Right renal cortex interstitium (tissue), 3 donors: ENCODE results near the gene TSPAN17. TPM values are rescaled to one million over a fixed set of nuclear protein-coding genes. Genes with fewer than 3 reads are reported as not detected.

Experiments used
- DNase-seq, 3 donors: peaks; one replicate each; pipeline ENCODE4 v3.0.0-alpha.2; 2013; ENCODE audit warnings: low read depth in 3 of 3, low spot score in 2 of 3
- polyA plus RNA-seq, 3 donors: library from polyadenylated mRNA; unstranded; fragments of 120-200 nt; gene quantifications; one replicate each; pipeline ENCODE4 v1.2.1, GENCODE V29; 2013; ENCODE audit not compliant: insufficient read length in 3 of 3

Gene TSPAN17
- polyA plus RNA-seq, 3 donors, result 25.7 to 31.1 (median 30.5) TPM

GRCh38 chr5:176620333-176620981 lies 26.8 kb upstream of the TSPAN17 start:
- no peak for DNase-seq

DNA sequence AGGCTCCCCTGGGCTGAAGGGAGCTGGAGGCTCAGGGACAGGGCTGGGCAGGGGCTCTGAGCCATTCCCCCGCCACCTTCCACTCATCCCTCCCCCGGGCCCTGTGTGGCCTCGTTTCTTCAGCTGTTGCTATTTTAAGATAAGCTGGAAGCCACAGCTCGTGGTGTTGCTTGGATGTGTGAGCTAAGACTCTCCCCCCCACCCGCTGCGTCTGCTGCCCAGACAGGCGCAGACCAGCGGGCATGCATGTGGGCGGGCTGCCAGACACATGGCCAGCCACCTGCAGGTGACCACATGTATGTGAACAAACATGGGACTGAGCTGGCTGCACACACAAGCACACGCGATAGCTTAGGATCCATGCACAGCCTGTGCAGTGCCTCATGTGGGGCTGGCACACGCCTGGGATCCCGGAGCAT lies 25.6 kb upstream of the TSPAN17 start:
- DNase-seq, result no peak

DNA sequence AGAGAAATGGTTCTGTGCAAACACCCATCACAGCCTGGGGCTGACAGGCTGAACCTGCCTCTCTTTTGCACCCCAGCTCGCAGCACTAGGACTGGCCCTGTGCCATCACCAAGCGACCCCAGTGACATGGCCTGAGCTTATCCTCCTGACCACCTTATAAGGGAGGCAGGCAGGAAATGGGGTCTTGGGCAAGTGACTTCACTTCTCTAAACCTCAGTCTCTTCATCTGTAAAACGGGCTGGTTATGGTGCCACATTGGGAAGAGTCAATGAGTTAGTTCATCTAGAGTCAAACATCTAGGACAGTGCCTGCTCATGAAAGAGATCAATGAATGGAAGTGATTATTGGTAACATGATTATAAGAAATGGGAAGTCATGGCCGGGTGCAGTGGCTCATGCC lies 23.1 kb upstream of the TSPAN17 start:
- no peak for DNase-seq

DNA sequence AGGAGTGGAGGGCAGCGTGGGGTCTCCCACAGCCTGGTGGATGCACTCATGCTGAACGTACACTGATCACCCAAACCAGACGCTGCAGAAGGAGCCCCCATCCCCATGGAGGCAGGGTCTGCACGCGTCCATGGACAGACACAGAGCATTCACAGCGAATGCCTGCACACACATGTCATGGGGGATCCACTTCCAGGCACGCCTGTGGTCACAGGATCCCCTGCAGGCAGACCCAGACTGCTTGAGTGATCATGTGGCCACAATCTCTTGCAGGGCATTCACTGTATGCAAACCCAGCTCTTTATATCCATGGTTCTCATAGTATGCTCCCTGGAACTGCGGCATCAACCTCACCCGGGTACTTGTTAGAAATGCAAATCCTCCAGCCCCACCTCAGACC lies 22.3 kb upstream of the TSPAN17 start:
- DNase-seq, result no peak

DNA sequence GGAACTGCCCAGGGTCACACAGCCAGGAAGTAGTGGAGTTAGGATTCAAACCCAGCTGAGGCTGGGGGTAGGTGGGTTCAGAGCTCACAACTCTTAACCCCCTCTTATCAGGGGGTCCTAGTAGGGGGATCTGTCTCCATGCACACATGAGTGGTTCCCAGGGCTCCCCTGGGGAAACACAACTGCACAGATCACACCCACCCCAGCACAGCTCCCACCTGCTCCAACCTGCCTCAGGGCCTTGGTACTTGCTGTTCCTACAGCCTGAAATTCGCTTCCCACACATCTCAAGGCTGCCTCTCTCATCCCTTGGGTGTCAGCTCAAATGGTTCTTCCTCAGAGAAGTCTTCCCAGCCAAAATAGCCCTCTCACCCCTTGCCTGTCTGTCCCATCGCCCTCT lies 21.8 kb upstream of the TSPAN17 start:
- no peak for DNase-seq

GRCh38 chr5:176625966-176626875 lies 21.1 kb upstream of the TSPAN17 start:
- DNase-seq, result no peak

DNA sequence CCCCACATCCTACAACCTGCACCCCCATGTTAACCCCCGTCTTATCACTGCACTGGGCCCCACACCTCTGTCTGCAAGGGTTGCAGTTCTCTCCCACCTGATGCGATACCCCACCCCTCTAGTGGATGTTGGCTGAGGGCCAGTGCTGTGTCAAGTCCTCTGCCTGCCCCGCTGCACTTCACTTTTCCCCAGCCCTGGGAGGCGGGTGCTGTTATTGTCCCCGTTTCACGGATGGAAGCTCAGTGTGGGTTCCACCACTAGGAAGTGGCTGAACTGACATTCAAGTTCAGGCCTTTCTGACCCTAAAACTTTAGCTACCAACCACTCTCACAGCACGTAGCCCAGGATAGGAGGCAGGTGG lies 20.4 kb upstream of the TSPAN17 start:
- DNase-seq, result no peak

- no peak for DNase-seq
Observed at GRCh38 chr5:176627582-176627981, 19.7 kb upstream of the TSPAN17 start.

GRCh38 chr5:176628406-176629228 lies 18.7 kb upstream of the TSPAN17 start:
- DNase-seq, result no peak

GRCh38 chr5:176629317-176629852 lies 17.9 kb upstream of the TSPAN17 start:
- DNase-seq, result no peak

DNA sequence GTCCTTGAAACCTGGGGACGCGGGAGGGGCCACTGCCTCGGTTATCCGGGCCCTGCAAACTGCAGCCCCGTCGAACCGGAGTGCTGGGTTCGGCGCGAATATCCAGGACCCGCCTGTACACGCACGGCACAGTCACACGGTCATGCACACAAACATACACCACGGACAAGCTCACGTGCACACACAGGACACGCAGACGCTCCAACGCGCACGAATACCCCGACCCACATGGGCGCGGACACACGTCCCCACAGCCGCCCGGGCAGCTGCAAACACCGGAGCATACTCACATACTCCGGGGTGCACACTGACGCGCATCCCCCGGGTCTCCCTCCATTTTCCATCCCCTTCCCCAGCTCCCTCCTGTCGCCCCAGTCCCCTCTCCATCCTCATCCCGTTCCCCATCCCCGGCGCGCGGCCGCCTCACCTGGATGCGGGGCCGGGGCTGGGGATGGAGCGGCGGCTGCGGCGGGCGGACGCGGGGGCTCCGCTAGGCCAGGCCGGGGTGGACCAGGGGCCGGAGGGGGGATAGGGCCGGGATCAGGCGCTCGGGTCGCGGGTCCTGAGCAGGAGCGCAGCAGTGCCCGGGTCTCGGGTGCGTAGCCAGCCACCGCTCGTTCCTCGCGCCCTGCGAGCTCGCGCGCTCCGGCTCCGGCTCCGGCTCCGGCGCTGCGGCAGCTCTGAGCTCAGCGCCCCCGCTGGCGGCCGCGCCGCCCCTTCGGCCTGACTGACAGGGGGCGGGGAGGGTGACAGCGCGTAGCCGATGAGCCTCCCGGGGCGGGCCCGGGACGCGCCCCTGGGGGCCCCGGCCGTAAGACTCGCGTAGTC lies 17.2 kb upstream of the TSPAN17 start, which contains the start of the genes EIF4E1B and SNCB:
Gene EIF4E1B, plus strand, starts transcription at position 823 of the 828 bp plus-strand sequence. CDS start 12,113 bp downstream, outside the sequence.
Gene SNCB, minus strand, starts transcription at position 682 of the 828 bp plus-strand sequence. CDS start 880 bp downstream, outside the sequence.
- DNase-seq, result peak in 1 of 3 donors; percentile 33

DNA sequence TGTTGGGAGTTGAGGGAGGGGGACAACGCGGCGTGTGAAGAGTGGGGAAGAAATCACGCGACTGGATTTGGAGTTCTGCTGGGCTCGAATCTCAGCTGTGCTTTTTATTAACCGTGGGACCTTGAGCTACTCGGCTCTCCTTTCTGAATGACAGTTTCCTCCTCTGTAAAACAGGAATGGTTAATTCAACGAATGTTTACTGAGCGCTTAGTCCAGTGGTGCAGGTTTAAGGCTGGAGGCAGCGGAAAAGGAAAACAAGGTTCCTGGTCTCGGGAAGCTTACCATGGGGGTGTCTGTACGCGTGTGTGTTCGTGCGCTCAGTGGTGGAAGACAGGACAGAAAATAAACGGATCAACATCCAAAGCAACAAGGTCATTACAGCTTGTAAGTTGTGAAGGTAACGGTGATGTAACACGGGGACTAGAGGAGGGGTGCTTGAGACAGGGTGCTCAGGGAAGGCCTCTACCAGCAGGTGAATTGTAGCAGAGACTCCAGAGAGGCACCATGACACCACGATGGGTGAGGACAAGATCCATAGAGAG lies 16.5 kb upstream of the TSPAN17 start:
- no peak for DNase-seq

GRCh38 chr5:176631383-176632200 lies 15.7 kb upstream of the TSPAN17 start:
- DNase-seq, result no peak

- DNase-seq, result no peak
Observed at GRCh38 chr5:176632745-176633144, 14.5 kb upstream of the TSPAN17 start.

DNA sequence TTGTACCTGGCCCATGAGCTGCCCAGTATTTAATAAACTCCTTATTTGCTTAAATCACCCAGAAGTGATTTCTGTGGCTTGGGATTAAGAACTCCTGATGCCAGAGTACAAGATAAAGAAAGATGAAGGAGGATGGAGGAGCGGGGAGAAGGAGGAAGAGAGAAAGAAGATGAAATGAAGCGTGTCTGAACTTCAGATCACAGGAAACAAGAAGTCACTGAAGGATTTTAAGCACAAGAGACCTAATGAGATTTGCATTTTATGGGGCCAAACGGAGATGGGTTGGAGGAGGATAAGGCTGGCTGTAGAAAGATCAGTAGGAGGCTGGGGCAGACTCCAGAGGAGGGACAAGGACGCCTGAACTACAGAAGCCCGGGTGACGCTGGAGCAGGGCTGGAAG lies 13.7 kb upstream of the TSPAN17 start:
- no peak for DNase-seq

DNA sequence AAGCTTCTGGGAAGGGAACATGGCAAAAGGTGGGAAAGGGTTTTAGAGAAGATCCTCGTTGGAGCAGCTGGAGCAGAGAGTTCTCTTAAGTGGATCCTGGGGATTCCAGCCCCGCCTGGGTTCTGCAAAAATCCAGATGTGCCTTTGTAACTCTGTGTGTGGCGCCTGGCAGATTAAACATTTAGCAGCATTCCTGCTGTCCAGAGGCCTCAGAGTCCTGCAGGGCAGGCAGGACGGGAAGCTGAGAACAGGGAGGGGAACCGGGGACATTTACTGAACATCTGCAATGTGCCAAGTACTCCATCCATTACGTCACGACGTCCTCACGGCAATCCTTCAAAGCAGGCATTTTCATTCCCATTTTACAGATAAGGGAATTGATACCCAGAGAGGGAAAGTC lies 10.9 kb upstream of the TSPAN17 start:
- DNase-seq, result no peak

DNA sequence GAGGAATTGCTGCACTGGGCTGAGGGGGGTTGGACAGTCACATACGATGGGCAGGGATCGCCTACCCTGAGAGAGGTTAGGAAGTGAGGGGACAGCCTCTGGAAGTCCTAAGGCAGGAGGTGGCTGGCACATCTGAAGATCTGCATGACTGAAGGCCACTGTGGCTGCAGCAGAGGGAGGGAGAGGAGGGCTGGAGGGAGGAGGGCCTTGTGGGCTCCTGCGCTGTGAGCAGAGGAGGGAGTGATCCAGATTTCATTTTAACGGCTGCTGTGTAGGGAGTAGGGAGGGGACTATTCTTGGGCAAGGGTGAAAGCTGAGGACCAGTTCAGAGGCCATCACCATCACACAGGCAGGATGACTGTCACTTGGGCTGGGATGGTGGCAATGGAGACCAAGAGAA lies 9.7 kb upstream of the TSPAN17 start:
- no peak for DNase-seq

DNA sequence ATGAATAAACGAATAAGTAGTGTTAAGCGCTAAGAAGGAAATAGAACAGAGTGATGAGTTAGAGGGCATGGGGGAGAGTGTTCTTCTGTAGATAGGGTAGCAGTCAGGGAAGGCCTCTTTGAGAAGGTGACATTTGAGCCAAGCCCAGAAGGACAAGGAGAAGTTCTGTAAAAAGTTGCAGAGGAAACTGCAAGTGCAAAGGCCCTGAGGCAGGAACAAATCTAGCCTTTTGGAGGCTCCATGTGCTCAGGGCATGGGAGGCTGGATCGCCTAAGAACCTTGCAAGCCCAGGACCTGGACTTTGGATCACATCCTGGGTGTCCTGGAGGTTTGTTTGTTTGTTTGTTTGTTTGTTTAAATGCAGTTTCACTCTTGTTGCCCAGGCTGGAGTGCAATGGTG lies 8.8 kb upstream of the TSPAN17 start:
- no peak for DNase-seq

DNA sequence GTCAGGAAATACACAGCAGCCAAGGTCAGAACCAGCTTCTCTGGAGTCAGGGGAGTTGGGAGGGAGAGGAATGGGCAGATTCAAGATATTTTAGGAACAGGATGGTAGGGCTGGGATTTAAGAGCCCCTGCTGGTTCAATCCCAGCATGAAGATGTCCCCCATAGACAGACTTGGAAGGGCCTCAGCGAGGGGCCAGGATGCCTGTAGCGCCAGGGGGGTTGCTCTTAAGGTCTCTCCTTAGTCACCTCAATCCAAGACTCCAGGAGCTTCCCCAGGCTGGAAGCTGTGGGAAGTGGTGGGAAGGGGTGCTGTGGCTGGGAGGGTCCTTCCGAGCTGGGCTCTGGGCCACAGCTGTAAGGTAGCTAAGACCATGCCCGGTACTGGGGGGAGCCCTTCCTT lies 8.1 kb upstream of the TSPAN17 start:
- DNase-seq, result no peak
